Fibroblast of mammary gland (primary cell): ENCODE data around the gene ZFYVE28.

Experiments used
- DNase-seq: peaks from one replicate; pipeline ENCODE4 v3.0.0-alpha.2; 2010; ENCODE audit warnings: low read depth
- H3K4me3 ChIP-seq: 2 replicates; pipeline ENCODE4 v1.5.1; 2011; ENCODE audit warnings: low read depth, mild to moderate bottlenecking, low read length, moderate library complexity; ENCODE audit not compliant: control insufficient read depth
- TF ChIP-seq, protein P1 (sequence below): conservative IDR thresholded peaks from 2 replicates; pipeline ENCODE4 v1.5.1; 2011; ENCODE audit warnings: low read depth, low read length, inconsistent platforms; ENCODE audit not compliant: control insufficient read depth, insufficient read depth

The ZFYVE28 gene

DNA sequence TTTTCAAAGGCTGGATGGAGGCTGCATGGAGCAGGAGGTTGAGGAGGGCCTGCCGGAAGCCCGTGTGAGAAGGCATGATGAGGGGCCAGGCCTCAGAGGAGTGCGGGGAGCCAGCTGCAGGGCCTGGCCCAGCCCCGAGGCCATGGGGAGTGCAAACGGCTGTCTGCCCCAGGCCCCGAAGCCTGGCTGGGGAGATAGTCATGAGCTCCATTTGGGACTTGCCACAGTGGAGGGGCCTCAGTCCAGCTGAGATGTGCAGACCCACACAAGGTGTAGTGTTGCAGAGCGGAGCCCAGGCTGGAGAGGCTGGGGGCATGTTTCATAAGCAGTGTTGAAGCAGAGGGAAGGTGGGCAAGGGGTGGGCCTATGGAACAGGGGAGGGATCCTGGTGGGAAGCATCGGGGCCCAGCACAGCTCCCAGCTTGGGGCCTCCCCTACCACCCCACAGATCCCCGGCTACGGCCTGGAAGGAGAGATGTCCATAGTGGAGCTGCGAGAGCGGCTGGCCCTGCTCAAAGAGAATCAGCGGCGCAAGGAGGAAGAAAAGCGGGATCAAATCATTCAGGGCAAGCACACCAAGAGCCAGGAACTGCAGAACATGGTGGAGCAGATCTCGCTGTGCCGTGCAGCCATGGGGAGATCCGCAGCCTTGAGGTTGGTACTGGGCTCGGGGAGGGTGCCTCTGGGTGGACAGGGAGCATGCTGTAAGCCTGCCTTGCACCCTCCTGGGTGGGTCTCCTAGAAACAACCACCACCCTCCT lies 41.3 kb upstream of the ZFYVE28 start:
- TF ChIP-seq, protein P1, sequence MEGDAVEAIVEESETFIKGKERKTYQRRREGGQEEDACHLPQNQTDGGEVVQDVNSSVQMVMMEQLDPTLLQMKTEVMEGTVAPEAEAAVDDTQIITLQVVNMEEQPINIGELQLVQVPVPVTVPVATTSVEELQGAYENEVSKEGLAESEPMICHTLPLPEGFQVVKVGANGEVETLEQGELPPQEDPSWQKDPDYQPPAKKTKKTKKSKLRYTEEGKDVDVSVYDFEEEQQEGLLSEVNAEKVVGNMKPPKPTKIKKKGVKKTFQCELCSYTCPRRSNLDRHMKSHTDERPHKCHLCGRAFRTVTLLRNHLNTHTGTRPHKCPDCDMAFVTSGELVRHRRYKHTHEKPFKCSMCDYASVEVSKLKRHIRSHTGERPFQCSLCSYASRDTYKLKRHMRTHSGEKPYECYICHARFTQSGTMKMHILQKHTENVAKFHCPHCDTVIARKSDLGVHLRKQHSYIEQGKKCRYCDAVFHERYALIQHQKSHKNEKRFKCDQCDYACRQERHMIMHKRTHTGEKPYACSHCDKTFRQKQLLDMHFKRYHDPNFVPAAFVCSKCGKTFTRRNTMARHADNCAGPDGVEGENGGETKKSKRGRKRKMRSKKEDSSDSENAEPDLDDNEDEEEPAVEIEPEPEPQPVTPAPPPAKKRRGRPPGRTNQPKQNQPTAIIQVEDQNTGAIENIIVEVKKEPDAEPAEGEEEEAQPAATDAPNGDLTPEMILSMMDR = no peak
- no peak for DNase-seq
- H3K4me3 ChIP-seq = no peak overlapping the region

GRCh38 chr4:2458546-2459491 lies 40.4 kb upstream of the ZFYVE28 start:
- no peak for DNase-seq

DNA sequence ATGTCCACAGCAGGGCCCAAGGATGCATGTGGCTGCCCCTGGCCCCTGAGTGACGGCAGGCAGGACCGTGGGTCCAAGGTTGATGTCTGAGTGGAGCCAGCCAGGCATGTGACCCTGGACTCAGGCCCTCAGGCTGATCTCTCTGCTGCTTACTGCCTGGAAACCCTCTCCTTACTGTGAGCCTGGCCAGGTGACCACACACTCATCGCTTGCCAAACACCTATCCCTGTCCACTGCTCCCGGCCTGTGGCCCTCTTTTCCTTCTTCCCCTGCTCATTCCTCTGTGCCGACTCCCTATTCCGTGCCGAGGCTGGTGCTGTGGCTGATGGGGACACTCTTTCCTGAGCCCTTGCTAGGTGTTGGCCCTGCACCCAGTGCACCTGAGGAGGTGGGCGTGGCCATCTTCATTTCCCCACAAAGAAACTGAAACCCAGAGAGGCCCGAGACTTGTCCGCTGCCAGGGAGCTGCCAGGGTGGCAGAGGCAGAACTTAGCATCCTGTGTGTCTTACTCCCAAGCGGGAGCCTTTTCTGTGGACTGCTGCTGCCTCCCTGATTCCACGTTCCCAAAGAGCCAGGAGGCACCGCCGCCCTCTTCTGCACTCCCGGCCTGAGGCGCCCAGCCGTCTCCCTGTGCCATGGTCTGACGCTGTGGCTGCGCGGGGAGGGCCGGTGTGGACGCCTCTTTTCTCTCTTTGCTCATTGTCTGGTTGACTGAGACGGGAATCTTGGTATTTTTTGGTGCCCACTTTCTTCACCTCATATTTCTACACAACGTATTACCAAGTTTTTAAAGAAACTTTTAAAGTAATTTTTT lies 39.2 kb upstream of the ZFYVE28 start:
- no peak for DNase-seq
- H3K4me3 ChIP-seq = no peak overlapping the region
- TF ChIP-seq, protein P1 = no peak

More at GRCh38 chr4:2458546-2459491, 40.4 kb upstream of the ZFYVE28 start:
- TF ChIP-seq, protein P1 = no peak
- H3K4me3 ChIP-seq = no peak overlapping the region

DNA sequence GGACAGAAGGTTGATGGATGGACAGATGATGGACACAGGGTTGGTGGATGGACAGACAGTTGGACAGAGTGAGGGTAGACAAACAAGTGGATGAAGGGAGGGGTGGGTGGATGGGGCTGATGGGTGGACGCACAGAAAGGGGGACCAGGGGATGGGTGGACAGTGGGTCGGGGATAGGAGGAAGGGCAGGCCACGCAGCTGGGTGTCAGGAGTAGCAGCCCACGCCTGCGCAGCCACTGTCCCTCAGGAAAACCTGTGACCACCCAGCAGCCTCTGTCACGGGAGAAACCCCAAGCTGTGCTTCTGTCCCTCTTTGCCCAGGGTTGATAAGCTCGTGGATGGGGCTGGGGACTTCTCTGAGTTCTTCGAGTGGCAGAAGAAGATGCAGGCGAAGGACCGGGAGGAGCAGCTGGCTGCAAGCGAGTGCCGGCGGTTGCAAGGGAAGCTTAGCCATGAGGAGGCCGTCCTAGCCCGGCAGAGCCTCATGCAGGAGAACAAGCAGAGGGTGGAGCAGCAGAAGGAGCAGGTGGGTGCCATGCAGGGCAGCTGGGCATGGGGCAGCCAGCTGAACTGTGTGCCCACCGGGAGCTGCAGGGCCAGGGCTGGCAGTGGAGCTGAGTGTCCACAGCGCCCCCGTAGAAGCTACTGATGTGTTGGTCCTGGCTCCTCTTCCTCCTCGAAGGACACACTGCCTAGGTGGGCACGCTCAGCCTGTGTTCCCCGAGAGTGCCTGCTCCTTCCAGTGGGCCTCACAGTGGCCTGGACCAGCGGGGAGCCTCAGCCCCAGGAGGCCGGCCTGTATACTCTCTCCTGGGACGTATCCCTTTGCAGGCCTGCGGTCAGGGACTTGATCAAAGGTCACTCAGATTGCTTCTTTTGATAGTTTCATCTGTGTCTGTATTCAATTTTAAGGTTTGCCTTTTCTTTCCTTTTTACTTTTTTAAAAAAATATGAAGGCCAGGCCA lies 33.7 kb upstream of the ZFYVE28 start:
- no peak overlapping the region for H3K4me3 ChIP-seq
- DNase-seq = no peak
- TF ChIP-seq, protein P1 = no peak

DNA sequence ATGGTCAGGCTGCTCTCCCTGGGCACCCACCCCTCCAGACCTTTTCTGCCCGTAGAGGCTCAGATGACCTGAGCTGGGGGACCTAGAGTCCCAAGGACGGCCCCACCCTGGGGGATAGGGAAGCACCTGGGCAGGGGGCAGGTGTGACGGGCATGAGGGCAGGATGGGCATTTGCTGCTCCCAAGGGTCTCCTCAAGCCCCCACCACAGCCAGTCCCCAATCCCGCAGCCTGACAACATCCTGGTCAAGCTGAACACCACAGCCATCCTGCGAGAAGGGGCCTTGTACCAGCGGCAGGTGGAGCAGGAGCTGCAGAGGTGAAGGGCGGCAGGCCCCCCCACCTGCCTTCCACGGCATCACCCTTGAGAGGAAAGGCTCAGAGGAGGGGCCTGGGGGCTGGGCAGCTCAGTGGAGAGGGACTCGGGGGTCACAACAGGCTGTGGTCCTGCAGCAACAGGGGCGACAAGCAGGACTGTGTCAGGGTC lies 32.6 kb upstream of the ZFYVE28 start:
- TF ChIP-seq, protein P1 = no peak
- H3K4me3 ChIP-seq = no peak overlapping the region
- DNase-seq = no peak
